Measurements from ENCODE around the gene SPATA13. TPM values are rescaled to one million over a fixed set of nuclear protein-coding genes. Genes with fewer than 3 reads are reported as not detected.

Gene SPATA13
- total RNA-seq, 1 experiment from 2014 or later: 14.1 TPM

DNA sequence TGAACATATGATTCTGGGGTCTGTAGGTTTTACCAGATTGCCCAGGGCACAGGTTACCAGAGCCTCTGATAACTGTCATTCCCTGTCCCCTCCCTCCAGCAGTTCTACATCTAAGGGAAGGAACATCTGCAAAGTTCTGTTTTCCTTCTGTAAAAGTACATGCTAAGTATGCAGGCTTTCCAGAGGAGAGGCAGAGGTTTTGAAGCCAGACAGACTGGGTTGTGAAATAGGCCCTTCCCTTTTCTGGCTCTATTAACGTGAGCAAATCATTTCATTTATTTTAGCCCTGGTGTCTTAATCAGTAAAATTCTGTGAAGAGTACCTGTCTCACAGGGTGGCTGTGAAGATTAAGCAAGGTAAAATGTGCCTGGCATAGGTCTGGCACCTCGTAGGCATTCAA lies 82.8 kb downstream of the SPATA13 start:
- H2BK120ac ChIP-seq (ENCODE audit: low read depth, low read length, poor library complexity, severe bottlenecking): no peak overlapping the region
- H3K27ac ChIP-seq (ENCODE audit: insufficient read length, low read depth, low read length): no peak overlapping the region

More for the DNA sequence above, 82.8 kb downstream of the SPATA13 start:
- H3K23me2 ChIP-seq (ENCODE audit: insufficient read length, low read depth, low read length, poor library complexity, severe bottlenecking): no peaks in the 10 kb centered on the region
- TF ChIP-seq, protein P1, sequence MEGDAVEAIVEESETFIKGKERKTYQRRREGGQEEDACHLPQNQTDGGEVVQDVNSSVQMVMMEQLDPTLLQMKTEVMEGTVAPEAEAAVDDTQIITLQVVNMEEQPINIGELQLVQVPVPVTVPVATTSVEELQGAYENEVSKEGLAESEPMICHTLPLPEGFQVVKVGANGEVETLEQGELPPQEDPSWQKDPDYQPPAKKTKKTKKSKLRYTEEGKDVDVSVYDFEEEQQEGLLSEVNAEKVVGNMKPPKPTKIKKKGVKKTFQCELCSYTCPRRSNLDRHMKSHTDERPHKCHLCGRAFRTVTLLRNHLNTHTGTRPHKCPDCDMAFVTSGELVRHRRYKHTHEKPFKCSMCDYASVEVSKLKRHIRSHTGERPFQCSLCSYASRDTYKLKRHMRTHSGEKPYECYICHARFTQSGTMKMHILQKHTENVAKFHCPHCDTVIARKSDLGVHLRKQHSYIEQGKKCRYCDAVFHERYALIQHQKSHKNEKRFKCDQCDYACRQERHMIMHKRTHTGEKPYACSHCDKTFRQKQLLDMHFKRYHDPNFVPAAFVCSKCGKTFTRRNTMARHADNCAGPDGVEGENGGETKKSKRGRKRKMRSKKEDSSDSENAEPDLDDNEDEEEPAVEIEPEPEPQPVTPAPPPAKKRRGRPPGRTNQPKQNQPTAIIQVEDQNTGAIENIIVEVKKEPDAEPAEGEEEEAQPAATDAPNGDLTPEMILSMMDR (conservative IDR thresholded peaks at IDR 0.05): no peak
- no peak overlapping the region for H4K8ac ChIP-seq (replicated peaks; ENCODE audit: insufficient read length, low read depth, low read length)
- no peak overlapping the region for H2AK5ac ChIP-seq (ENCODE audit: insufficient read length, low read length)
- no peak overlapping the region for H2BK15ac ChIP-seq (ENCODE audit: low read depth, low read length)
- no peak overlapping the region for H3K56ac ChIP-seq (ENCODE audit: insufficient read length, low read depth, low read length)
- no peak overlapping the region for H2BK5ac ChIP-seq (ENCODE audit: insufficient read length, low read length)
- Mint-ChIP-seq H3K27me3 (ENCODE audit: low read depth) (no peaks in the 10 kb centered on the region), H3K9me3 (no peaks in the 10 kb centered on the region; a peak in 1 of 5 replicates), H3K4me3 (no peak overlapping the region), H3K27ac (no peak overlapping the region), H3K4me1 (peaks cover 24% of the 10 kb centered on the region in 2 experiments), H3K36me3 (ENCODE audit: insufficient read depth in 1 of 3, low read depth in 3 of 3) (no peaks in the 10 kb centered on the region; a peak in 1 of 7 replicates)
- no peak overlapping the region for H3K23ac ChIP-seq (ENCODE audit: insufficient read length, low read depth, low read length)
- H3K4me1 ChIP-seq (ENCODE audit: insufficient read depth, low read length): no peaks in the 10 kb centered on the region; the same call in 1 of the 2 replicates
- WGBS (ENCODE audit: extremely low coverage, insufficient read length, low lambda C conversion rate): no CpG with 5 or more reads among the region's 2 CpGs
- peaks cover 2% of the 10 kb centered on the region; the same call in 1 of the 2 replicates for H3K79me2 ChIP-seq (ENCODE audit: insufficient read depth, low read length)
- H3K9ac ChIP-seq (ENCODE audit: extremely low read depth, insufficient read length, low read length): no peak overlapping the region
- H3K4ac ChIP-seq (ENCODE audit: low read depth, low read length): no peak overlapping the region
- no peak overlapping the region for H3K14ac ChIP-seq (ENCODE audit: insufficient read depth, low read length)
- H4K91ac ChIP-seq (ENCODE audit: insufficient read length, low read depth, low read length): no peak overlapping the region
- H3K4me2 ChIP-seq (ENCODE audit: insufficient read depth, insufficient read length, low read length): no peak overlapping the region
- no peak overlapping the region for H2BK20ac ChIP-seq (ENCODE audit: low read depth, low read length, poor library complexity, severe bottlenecking)
- no peak overlapping the region for H2AFZ ChIP-seq (ENCODE audit: low read length)
- no peaks in the 10 kb centered on the region for H3K79me1 ChIP-seq (ENCODE audit: insufficient read depth, low read depth, low read length, poor library complexity, severe bottlenecking)
- H2BK12ac ChIP-seq (ENCODE audit: insufficient read length, low read depth, low read length): no peak overlapping the region
- no peaks in the 10 kb centered on the region for H3K9me3 ChIP-seq (ENCODE audit: control insufficient read depth, low read depth, low read length)
- H4K20me1 ChIP-seq (ENCODE audit: control insufficient read depth, insufficient read depth, insufficient read length): no peaks in the 10 kb centered on the region
- H3K27me3 ChIP-seq (ENCODE audit: insufficient read depth, low read length): no peaks in the 10 kb centered on the region
- DNase-seq: no peak
- no peak overlapping the region for H3T11ph ChIP-seq (ENCODE audit: low read length)
- H4K5ac ChIP-seq (ENCODE audit: insufficient read length, low read depth, low read length): no peak overlapping the region
- H3K18ac ChIP-seq (ENCODE audit: insufficient read length, low read depth, low read length): no peak overlapping the region

All from H9 (cell line).